Stimulated activated CD8-positive, alpha-beta memory T cell treated with anti-CD3 and anti-CD28 coated beads, Interleukin-15, amount 100 ng/mL, for 24 hours (primary cell): ENCODE data around the gene WDR93.
"Not testable (repeated sequence)": the region's sequence is repeated elsewhere in the genome, so short reads cannot be mapped to it uniquely, and the experiment has no call there.

ENCODE experiments used
- DNase-seq: peaks from one replicate; pipeline ENCODE4 v3.0.0-alpha.2; 2020; ENCODE audit warnings: low read depth

WDR93 gene

DNA sequence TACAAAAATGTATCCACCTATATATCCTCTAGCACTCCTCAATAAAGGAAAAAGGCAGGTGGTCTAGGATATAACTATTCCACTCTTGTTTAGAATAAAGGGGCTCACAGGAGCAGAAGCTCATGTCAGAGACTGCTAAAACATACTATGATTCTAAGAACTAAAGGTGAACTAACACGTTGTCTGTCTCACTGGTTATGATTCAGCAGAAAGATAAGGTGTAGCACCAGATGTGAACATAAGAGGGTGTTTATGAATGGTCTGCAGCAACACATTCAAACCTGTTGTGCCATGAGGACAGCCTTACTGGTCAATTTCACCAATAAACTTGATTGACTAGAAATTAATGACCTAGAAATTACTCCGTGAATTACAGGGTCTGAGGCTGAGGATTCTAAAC lies 4.6 kb upstream of the WDR93 start:
- DNase-seq = no peak

DNA sequence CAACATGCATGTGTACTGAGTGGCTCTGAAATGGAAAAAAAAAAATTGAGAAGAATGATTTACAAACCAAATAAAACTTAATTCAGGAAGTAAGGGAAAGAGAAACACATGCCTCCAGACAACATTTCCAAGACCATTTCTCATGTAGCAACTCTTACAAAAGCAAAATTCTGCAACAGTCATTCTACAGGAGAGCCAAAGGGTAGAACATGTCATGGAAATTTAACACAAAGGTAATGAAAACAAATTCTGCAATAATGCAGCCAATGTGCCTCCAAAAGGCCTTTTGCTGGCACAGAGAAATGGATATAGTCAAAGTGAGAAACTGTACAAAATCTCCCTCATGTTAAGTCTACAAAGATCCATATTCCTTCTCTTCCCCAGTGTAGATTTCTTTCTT lies 4.1 kb upstream of the WDR93 start:
- DNase-seq = no peak

DNA sequence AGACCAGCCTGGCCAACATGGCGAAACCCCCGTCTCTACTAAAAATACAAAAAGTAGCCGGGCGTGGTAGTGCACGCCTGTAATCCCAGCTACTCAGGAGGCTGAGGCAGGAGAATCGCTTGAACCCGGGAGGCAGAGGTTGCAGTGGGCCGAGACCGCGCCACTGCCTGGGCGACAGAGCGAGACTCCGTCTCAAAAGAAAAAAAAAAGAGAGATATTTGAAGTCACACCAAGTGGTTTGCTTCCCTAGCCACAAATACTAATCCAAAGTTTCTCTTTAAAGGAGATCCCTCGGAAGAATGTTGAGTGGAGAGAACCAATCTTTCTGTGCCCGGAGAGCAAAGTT lies 708 bp upstream of the WDR93 start:
- DNase-seq = not testable (repeated sequence)

DNA sequence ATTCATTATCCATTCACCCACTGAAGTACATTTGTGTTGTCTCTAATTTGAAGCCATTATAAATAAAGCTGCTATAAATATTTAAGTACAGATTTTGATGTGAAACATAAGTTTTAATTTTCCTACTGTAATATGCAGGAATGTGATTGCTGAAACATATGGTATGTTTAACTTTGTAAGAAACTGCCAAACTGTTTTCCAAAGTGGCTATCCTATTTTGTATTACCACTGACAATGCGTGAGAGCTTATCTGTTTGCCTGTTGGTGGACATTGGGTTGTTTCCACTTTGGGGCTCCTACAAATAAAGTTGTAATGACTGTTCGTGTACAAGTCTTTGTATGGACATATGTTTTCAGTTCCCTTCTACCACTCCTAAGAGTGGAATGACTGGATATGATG lies 2.5 kb downstream of the WDR93 start:
- no peak for DNase-seq

DNA sequence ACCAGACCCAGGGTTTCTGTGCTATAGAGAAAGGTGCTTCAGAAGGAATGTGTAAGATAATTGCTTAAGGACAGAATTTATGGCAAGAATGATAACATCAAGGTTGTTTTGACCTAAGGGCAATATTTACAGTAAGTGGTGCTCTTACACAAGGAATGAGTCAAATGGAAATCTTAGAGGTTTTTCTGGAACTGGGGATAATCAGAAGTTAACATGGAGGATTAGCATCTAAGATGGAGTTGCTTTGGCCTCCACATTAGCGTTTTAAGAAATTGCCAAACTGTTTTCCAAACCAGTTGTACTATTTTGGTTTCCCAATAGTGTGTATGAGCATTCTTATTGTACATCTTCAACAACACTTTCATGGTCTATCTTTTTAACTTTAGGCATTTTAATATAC lies 3.1 kb downstream of the WDR93 start:
- no peak for DNase-seq

DNA sequence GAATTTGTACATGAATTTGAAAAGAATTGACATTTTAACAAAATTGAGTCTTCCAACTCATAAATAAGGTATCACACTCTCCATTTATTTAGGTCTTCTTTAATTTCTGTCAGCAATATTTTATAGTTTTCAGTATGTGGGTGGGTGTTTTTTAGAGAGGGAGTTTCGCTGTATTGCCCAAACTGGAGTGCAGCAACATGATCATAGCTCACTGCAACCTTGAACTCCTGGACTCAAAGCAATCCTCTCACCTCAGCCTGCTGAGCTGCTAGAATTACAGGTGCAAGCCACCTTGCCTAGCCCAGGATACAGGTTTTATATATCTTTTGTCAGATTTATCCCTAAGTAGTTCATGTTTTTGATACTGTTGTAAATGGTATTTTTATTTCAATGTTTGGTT lies 4.6 kb downstream of the WDR93 start:
- no peak for DNase-seq

DNA sequence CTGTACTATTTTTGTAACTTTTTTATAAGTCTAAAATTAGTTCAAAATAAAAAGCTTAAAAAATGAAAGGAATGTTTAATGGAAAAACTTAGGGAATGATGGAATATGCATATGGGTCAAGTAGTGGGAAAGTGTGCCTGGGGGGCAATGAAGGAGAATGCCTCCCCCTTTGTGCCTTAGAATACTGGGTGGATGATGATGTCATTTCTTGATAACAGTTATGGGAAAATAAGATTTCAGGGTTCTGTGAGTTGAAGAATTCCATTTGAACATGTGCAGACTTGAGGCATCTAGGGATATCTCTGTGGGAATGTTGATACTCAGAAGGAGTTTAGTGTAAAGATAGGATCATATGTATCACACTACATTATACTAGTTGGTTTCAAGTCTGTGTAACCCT lies 13.8 kb downstream of the WDR93 start:
- no peak for DNase-seq

DNA sequence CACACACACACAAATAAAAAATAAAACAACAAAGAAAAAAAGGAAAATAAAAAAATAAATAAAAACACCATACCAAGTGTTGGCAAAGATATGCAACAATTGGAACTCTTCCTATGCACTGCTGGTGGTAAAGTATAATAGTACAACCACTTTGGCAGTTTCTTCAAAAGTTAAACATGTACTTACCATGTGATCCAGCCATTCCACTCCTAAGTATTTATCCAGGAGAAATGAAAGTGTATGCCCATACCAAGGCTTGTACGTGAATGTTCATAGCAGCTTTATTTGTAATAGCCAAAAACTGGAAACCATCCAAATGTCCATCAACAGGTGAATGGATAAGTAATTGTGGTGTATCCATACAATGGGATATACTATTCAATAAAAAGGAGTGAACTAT lies 17.0 kb downstream of the WDR93 start:
- DNase-seq = no peak

DNA sequence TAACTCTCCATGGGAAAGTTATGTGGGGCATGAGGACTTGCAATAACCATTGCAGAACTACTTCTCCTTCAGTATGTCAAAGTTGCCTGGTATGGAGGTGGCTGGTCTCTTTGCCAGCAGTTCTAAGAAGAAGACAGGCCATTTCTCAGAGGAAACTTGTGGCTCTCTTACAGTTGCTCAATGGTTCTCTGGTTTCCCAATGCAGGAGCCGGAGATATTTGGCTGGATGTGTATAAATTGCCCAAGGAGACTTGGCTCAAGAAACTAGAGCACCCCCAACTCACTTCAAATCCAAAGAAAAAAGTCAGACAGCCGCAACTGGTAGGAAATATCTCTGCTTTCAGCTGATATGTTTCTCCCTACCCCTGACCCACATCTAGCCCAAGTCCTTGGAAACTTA lies 24.2 kb downstream of the WDR93 start:
- DNase-seq = no peak

DNA sequence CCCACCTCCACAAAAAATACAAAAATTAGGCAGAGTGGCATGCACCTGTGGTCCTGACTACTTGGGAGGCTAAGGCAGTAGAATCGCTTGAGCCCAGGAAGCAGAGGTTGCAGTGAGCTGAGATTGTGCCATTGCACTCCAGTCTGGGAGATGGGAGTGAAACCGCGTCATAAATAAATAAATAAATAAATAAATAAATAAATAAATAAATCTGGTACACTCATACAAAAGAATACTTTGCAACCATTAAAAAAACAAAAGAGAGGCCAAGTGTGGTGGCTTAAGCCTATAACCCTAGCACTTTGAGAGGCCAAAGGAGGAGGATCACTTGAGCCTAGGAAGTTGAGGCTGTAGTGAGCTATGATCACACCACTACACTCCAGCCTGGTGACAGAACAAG lies 32.4 kb downstream of the WDR93 start:
- no peak for DNase-seq

DNA sequence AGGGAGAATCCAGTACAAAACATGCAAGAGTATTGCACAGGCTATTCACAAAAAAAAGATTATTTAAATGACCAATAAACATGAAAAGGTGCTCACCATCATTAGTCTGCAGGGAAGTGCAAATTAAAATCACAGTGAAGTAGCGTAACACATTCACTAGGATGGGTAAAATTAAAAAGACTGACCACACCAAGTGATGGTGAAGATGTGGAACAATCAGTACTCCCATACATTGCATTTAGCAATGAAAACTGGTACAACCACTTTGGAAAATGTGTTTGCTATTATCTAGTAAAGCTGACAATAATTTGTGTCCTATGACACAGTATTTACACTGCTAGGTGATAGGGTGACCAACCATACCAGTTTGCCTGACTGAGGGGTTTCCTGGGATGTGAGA lies 34.0 kb downstream of the WDR93 start:
- DNase-seq = no peak

DNA sequence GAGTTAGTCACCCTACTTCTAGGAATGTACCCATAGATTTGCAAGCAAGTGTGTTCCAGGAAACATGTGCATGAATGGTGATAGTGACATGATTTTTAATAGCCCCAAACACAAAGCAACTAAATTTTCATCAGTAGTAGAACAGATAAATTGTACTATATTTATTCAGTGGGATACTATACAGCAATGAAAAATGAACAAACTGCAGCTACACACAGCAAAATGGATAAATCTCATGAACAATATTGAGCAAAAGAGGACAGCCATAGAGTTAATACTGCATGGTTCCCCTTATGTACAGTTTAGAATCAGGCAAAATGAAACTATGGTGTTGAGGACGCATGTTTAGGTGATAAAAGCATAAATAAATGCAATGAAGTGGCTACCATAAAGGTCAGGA lies 34.5 kb downstream of the WDR93 start:
- no peak for DNase-seq

DNA sequence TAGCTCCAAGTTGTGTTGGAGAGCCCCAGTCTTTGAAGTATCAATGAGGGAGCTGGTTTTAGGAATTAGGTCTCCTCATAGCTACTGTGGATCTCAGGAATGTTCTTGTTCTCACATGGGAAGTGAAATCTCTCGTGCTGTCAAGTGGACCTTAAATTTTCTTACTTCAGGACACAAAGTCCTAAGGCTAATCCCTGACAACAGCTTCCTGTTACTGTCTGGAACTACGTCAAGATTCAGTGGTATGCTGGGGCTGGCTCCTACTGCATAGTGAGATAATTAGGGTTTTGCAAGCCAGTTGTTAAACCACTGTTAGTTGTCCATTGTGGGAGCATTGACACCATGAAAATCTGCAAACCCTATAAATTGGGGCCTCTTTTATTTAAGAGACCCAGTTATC lies 37.6 kb downstream of the WDR93 start:
- DNase-seq = no peak

DNA sequence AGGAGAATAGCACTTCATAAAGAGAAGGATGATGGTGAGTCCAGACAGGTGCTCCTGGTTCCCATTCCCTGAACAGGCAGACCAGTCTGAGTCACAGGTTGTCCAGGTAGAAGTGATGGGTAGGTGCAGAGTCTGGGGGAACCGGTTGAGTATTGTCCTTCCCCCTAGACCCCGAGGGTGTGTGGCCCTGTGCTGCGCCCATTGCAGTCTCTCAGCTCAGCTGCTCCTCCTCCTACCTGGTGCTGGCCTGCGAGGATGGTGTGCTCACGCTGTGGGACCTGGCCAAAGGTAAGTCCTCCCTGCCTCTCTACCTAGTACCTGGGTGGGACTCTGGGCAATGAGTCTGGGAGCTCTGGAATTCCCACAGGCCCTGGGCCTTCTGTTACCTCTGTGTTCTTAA lies 40.7 kb downstream of the WDR93 start:
- no peak for DNase-seq

DNA sequence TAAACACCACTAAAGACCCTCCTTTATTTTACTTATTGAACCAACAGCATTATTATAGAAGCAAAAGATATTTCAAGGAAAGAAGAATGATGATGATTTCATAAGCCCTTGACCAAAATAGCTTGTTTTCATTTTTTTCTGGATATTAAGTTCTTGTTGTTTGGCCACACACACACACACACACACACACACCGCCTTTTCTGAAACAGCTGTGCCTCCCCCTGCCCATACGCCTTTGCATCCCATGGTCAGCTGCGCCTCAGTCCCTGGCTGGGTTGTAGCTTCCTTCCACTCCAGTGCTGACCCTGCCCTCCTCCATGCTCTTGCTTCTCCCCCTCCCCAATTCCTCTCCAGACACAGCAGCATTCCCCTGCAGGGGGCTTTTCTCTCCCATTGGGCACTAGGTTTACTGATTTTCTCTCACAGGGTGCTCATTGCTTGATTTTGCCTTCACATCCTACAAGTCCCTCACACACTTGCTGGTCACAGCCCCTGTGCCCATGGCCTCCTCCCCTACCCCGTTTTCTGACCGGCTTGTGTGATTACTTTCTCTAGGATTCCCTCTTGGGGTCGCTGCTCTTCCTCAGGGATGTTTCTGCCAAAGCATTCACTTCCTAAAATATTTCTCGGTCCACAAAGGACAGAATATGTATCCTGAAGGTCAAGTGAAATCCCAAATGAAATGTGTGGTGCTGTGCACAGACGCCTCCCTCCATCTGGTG lies 42.0 kb downstream of the WDR93 start:
- DNase-seq = no peak

DNA sequence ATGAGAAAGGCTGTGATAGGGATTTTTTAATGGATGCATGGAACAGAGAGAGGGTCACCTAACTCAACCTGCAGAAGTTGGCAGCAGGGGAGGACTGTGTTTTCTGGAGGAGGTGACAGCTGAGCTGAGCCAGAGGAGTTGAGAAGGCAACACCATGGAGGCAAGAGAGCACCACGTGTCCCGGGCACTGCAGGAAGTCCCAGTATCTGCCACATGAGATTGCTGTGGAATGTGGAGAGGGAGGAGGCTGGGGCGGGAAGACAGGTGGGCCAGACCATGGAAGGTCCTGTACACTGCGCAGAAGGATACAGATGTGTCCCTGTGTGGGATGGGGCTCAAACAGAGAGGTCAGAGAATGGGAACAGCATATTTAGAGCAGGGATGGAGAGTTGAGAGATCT lies 45.2 kb downstream of the WDR93 start:
- DNase-seq = no peak

DNA sequence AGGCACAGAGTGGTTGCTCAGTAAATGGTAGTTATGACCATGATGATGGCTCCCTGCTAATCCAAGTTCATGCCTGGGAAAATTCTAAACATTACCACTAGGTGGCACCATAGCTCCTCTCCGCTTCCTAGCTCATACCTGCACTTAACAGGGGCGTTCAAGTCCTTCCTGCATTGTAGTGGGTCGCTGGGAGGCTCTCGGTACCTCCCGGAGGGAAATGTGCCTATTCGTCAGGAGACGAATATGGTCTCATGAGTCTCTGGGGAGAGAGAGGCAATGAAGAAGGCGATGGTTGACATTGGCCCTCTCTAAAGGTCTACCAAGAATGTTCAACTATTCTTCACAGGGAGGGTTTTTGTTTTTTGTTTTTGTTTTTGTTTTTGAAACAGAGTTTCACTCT lies 49.5 kb downstream of the WDR93 start:
- no peak for DNase-seq

DNA sequence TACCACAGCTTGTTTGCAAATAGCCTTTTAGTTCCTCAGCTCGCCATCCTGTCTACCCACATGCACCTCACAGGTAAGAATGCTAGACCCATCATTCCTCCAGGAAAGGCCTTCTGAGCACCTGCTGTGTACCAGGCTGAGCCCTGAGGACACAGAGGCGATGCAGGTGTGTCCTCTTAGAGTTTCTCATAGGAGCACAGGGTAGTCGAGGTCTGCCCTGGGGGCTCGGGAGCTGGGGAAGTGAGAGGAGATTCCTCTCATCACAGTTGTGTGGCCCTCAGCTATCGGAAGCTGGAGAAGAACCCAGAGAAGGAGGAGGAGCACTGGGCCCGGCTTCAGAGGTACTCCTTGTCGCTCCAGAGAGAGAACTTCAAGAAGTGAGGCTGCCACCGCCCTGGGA lies 52.4 kb downstream of the WDR93 start:
- DNase-seq = no peak

DNA sequence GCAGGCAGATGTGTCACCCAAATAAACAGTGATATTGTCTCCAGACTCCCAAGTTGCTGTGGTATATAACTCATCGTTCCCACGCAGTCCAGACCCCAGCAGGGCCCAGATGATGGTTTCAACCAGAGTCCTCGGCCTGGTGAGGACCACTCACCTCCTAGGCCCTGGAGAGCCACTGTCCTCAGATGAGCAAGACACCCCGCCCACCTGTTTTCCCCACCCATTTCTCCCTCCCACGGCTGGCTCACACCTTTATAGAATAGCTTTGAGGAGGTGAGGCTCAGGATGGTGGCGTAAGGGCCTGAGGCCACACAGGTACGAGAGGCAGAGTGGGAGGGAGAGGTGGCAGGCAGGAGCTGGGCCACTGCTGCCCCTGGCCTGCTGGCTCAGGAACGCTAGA lies 53.0 kb downstream of the WDR93 start:
- DNase-seq = no peak

DNA sequence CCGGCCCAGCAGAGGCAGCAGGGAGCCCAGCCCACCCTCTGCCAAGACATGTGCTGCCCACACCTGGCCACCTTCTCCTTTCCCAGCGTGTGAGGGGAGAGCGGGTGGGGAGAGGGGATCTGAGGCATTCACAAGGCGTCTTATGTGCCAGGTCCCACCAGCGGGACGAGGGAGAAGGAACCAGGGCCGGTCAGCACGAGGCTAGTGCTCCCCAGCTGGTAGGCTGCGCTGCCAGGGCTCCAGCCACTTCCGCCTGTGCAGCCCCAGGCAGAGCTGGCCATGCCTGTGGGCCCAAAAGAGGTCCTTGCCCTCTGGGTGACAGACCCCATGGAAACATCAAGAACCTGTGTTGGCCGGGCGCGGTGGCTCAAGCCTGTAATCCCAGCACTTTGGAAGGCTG lies 54.5 kb downstream of the WDR93 start:
- no peak for DNase-seq

DNA sequence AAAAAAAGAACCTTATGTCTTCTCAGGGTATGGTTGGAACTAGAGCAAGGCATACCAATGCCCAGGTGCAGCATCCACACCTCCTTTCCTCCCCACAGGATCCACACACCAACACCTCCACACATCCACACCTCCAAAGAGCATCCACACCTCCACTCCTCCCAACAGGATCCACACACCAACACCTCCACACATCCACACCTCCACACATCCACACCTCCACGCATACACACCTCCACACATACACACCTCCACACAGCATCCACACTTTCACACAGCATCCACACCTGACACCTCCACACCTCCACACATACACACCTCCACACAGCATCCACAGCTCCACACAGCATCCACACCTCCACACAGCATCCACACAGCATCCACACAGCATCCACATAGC lies 55.2 kb downstream of the WDR93 start:
- DNase-seq = no peak

DNA sequence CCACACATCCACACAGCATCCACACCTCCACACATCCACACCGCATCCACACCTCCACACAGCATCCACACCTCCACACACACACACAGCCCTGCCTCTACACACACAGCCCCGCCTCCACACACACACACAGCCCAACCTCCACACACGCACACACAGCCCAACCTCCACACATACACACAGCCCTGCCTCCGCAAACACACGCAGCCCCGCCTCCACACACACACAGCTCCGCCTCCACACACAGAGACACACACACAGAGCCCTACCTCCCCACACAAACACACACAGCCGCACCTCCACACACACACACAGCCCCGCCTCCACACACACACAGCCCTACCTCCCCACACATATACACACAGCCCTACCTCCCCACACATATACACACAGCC lies 55.8 kb downstream of the WDR93 start:
- no peak for DNase-seq

DNA sequence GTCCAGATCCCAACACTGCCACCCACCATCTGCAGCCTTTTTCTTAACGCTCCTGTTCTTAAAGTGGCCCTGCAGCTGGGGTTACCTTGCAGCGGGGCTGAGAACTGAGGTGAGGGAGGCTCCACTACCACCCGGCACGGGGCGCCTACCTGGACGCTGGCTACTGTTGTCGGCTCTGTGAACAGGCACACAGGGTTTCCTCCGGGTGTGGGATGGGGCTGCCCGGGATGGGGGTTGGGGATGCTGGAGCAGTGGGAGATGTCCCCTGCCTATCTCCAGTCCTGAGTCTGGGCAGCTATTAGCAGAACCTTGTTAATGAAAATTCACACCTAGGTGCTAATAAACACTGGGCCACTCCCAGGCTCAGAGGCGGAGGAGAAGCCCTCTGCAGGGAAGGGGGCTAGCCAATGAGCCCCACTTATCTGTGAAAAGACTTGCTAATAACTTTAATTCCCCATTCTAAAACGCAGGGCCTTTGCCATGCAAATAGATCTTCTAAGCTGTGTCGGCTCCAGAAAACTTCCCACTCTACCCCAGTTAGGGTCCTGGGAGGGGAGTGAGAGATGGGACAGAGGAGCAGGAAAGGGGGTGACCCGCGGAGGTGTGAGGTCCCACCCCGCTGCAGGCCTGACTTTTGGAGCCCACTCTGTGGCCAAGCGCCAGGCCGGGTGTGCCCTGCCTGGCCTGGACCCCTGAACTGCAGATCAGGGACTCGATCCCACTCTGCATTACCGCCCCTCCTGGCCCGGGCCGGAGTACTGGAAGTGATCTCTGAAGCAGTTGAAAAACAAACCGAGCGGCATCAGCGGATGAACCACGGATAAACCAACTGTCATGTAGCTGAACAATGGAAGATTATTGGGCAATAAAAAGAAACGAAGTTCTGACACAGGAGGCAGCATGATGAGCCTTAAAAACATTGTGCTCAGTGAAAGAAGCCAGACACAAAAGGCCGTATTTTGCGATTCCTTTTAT lies 57.4 kb downstream of the WDR93 start:
- no peak for DNase-seq

DNA sequence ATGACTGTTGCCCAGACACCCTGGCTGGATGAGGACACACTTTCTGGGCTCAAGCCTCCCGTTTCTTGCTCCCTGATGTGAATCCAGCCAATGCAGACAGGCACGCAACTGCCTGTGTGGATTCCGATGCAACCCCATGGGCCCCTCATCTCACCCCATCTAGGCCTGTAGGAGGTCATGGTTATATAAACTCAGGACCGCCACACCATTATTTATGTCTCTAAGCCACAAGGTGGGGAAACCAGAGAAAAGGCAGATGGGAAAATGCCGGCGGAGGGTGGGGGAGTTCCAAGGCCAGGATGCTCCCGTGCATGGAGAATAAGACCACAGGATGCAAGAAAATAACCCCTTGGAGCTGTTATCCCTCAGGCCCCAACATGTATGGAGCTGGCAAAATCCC lies 58.4 kb downstream of the WDR93 start:
- no peak for DNase-seq
